CD4-positive, alpha-beta T cell treated with Interferon alpha-2 for 1 hour (primary cell): ENCODE data around the gene ATRX.
"Not testable (repeated sequence)": the region's sequence is repeated elsewhere in the genome, so short reads cannot be mapped to it uniquely, and the experiment has no call there.

Experiments used
- DNase-seq, 2 donors: peaks; one replicate each; pipeline ENCODE4 v3.0.0-alpha.2; 2020 to 2022

Gene ATRX

GRCh38 chrX:77621453-77621852 is 164.6 kb downstream of the ATRX start:
- not testable (repeated sequence) for DNase-seq

DNA sequence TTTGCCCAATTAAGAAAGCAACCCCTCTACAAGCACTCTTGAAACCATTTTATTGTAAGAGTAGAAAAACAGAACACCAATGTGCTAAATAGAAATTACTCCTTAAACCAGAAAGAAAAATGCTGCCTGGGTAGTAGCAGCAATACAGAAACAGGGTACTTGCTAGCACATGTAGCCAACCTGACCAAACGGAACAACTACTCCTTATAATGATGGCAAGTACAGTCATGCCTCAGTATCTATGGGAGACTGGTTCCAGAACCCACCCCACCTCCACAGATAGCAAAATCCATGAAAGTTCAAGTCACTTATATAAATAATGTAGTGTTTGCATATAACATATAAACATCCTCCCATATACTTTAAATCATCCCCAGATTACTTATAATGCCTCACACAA is 168.8 kb downstream of the ATRX start:
- DNase-seq = no peak

GRCh38 chrX:77603635-77604336 is 182.2 kb downstream of the ATRX start:
- DNase-seq = no peak

DNA sequence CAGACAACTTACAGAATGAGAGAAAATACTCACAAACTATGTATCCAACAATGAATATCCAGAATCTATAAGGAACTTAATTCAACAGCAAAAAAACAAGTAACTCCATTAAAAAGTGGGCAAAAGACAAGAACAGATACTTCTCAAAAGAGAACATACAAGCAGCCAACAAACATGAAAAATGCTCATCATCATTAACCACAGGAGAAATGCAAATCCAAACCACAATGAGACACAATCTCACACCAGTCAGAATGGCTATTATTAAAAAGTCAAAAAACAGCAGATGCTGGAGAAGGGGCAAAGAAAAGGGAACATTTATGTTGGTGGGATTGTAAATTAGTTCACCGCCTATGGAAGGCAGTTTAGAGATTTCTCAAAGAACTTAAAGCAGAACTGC is 188.5 kb downstream of the ATRX start:
- no peak for DNase-seq

- no peak for DNase-seq
Measured at GRCh38 chrX:77597090-77597489, 188.9 kb downstream of the ATRX start.

GRCh38 chrX:77595848-77596247 is 190.2 kb downstream of the ATRX start:
- DNase-seq = no peak

GRCh38 chrX:77572322-77572721 is 213.7 kb downstream of the ATRX start:
- DNase-seq = no peak

DNA sequence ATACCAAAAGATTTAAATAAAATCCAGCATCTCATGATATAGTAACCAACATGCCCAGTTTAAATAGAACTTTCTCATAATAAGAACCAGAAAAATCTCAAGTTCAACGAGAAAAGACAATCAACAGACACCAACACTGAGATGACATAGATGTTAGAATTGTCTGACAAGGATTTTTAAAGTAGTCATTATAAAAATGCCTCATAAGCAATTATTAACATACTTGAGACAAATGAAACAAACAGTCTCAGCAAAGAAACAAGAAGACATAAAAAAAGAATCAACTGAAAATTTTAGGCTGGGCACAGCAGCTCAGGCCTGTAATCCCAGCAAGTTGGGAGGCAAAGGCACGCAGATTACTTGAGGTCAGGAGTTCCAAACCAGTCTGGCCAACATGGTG is 220.7 kb downstream of the ATRX start:
- DNase-seq = no peak

DNA sequence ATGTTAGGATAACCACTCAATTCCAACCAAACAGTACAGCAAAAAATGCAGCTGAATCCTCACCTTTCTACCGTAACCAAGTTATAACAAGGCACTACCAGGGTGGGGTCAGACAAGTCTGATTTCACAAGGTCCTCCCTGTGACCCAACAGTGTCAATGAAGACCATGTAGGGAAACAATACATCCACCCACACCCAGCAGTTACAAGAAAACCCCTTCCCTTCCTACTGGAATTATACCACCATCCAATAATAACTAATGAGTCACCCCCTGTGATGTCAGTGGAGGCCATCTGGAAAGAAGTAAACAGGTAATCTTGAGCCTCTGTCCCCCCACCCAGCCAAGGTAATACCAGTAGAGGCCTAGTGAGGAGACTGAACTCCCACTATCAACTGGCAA is 221.2 kb downstream of the ATRX start:
- DNase-seq = no peak

DNA sequence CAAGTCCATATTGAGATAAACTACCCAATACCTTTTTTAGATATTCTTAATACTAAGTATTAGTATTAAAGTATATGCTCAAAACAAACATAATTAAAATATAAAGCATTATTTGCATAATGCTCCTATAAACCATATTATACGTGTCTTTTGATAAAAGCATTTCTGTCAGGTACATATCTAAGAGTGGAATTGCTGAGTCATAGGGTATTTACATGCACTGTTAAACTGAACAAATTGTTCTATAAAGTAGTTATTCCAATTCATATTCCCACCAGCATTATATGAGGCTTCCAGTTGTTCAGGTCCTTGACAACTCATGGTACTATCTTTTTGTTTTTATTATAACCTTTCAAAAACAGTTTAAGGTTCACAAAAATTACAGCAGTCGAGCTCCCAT is 224.6 kb downstream of the ATRX start:
- DNase-seq = no peak

- DNase-seq = no peak
Measured at GRCh38 chrX:77556276-77556675, 229.7 kb downstream of the ATRX start.

DNA sequence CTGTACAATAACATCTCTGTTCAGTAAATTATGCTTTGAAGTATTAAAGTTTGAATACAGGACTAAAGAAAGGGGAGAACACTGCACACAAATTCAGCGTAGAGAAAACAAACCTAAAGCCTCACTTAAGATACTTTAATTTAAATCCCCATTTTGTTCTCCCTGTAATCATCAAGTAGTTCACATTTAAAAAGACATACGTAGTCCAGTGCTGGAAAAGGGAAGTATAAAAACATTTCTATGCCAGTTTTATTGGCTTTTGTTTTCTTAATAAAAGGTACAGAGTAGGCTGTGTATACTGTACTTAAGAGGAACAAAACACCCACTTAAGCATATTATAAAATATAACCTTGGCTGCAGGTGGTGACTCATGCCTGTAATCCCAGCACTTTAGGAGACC is 237.3 kb downstream of the ATRX start:
- no peak for DNase-seq

DNA sequence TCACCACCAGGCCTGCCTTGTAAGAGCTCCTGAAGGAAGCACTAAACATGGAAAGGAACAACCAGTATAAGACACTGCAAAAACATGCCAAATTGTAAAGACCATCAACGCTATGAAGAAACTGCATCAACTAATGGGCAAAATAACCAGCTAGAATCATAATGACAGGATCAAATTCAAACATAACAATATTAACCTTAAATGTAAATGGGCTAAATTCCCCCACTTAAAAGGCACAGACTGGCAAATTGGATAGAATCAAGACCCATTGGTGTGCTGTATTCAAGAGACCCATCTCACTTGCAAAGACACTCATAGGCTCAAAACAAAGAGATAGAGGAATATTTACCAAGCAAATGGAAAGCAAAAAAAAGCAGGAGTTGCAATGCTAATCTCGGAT is 246.2 kb downstream of the ATRX start:
- DNase-seq = not testable (repeated sequence)

DNA sequence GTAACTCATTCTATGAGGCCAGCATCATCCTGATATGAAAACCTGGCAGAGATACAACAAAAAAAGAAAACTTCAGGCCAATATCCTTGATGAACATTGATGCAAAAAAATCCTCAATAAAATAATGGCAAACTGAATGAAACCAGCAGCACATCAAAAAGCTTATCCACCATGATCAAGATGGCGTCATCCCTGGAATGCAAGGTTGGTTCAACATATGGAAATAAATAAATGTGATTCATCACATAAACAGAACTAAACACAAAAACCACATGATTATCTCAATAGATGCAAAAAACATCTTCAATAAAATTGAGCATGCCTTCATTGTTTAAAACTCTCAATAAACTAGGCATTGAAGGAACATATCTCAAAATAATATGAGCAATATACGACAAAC is 254.8 kb downstream of the ATRX start:
- DNase-seq = not testable (repeated sequence)

GRCh38 chrX:77528034-77528433 is 258.0 kb downstream of the ATRX start:
- DNase-seq = no peak

GRCh38 chrX:77527233-77528001 is 258.6 kb downstream of the ATRX start:
- no peak for DNase-seq

DNA sequence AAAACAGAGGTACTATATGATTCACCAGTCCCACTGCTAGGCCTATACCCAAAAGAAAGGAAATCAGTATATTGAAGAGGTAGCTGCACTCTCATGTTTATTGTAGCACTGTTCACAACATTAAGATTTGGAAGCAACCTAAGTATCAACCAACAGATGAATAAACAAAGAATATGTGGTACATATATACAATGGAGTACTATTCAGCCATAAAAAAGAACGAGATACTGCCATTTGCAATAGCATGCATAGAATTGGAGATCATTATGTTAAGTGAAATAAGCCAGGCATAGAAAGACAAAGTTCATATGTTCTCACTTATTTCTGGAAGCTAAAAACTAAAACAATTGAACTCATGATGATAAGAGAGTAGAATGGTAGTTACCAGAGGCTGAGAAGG is 266.3 kb downstream of the ATRX start:
- no peak for DNase-seq

DNA sequence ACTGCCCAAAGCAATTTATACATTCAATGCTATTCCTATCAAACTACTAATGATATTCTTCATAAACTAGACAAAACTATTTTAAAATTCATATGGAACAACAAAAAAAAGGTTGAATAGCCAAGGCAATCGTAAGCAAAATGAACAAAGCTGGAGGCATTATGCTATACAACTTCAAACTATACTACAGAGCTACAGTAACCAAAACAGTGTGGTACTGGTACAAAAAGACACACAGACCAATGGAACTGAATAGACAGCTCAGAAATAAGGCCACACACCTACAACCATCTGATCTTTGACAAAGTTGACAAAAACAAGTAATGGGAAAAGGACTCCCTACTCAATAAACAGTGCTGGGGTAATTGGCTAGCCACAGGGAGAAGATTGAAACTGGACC is 271.8 kb downstream of the ATRX start:
- DNase-seq = no peak

GRCh38 chrX:77510007-77510406 is 276.0 kb downstream of the ATRX start:
- no peak for DNase-seq

DNA sequence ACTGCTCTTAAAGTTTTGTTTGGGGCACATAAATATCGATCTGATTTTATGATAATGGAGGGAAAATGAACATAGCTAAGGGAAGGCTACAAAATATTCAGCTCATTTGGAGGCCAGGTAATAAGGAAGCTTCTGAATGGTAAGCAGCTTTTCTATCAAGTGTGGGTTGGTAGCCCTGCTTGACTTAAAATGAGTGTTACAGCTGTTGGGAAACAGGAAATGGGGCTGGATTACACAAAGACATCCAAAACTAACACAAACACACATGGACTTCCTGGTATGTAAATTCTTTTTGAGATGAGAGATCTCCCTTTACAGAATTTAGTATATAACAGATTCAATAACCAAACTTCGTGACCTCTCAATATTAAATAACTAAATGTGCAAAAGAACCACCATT is 280.8 kb downstream of the ATRX start:
- DNase-seq = no peak

- no peak for DNase-seq
Measured at GRCh38 chrX:77502951-77503525, 283.0 kb downstream of the ATRX start.

DNA sequence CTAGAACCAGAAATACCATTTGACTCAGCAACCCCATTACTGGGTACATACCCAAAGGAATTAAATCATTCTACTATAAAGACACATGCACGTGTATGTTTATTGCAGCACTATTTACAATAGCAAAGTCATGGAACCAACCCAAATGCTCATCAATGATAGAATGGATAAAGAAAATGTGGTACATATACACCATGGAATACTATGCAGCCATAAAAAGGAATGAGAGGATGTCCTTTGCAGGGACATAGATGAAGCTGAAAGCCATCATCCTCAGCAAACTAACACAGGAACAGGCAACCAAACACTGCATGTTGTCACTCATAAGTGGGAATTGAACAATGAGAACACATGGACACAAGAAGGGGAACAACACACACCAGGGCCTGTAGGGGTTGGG is 285.9 kb downstream of the ATRX start:
- not testable (repeated sequence) for DNase-seq

- no peak for DNase-seq
Measured at GRCh38 chrX:77493677-77494553, 292.1 kb downstream of the ATRX start.
